ENCODE data around the gene ESRRA. TPM values are rescaled to one million over a fixed set of nuclear protein-coding genes. Genes with fewer than 3 reads are reported as not detected.

Gene ESRRA
- total RNA-seq, 1 donor from 2014 or later, result 28.1 TPM

GRCh38 chr11:64275841-64276240, 29.5 kb upstream of the ESRRA start:
- Mint-ChIP-seq H3K36me3 (ENCODE audit: insufficient read depth) (peaks cover 7% of the 10 kb centered on the region), H3K4me1 (ENCODE audit: low read depth) (peaks cover 4% of the 10 kb centered on the region), H3K4me3 (ENCODE audit: low read depth) (no peak overlapping the region), H3K27ac (no peak overlapping the region), H3K9me3 (ENCODE audit: low read depth) (no peaks in the 10 kb centered on the region), H3K27me3 (no peaks in the 10 kb centered on the region)
- no peak for TF ChIP-seq CTCF (IDR thresholded peaks at IDR 0.05; ENCODE audit: unreplicated experiment)
- no peak for DNase-seq (ENCODE audit: low spot score, unreplicated experiment)

- Mint-ChIP-seq H3K4me3 (ENCODE audit: low read depth) (no peak overlapping the region), H3K36me3 (ENCODE audit: insufficient read depth) (peaks cover 7% of the 10 kb centered on the region)
- no peak for DNase-seq (ENCODE audit: low spot score, unreplicated experiment)
These were observed 28.5 kb upstream of the ESRRA start for GRCh38 chr11:64276653-64277431.

GRCh38 chr11:64278576-64279190, 26.6 kb upstream of the ESRRA start:
- no peak for TF ChIP-seq CTCF (IDR thresholded peaks at IDR 0.05; ENCODE audit: unreplicated experiment)
- Mint-ChIP-seq H3K36me3 (ENCODE audit: insufficient read depth) (peaks cover 7% of the 10 kb centered on the region), H3K27me3 (no peaks in the 10 kb centered on the region), H3K4me1 (ENCODE audit: low read depth) (no peaks in the 10 kb centered on the region), H3K4me3 (ENCODE audit: low read depth) (no peak overlapping the region), H3K9me3 (ENCODE audit: low read depth) (no peaks in the 10 kb centered on the region), H3K27ac (no peak overlapping the region)
- DNase-seq (ENCODE audit: low spot score, unreplicated experiment), result no peak

More at GRCh38 chr11:64276653-64277431, 28.5 kb upstream of the ESRRA start:
- TF ChIP-seq CTCF (IDR thresholded peaks at IDR 0.05; ENCODE audit: unreplicated experiment), result no peak
- H3K9me3 Mint-ChIP-seq (ENCODE audit: low read depth), result no peaks in the 10 kb centered on the region
- H3K4me1 Mint-ChIP-seq (ENCODE audit: low read depth), result peaks cover 2% of the 10 kb centered on the region
- H3K27ac Mint-ChIP-seq, result no peak overlapping the region
- H3K27me3 Mint-ChIP-seq, result no peaks in the 10 kb centered on the region

- Mint-ChIP-seq H3K4me1 (ENCODE audit: low read depth) (peaks cover 7% of the 10 kb centered on the region), H3K36me3 (ENCODE audit: insufficient read depth) (peaks cover 7% of the 10 kb centered on the region), H3K9me3 (ENCODE audit: low read depth) (no peaks in the 10 kb centered on the region), H3K4me3 (ENCODE audit: low read depth) (no peak overlapping the region), H3K27ac (no peak overlapping the region), H3K27me3 (no peaks in the 10 kb centered on the region)
- no peak for TF ChIP-seq CTCF (IDR thresholded peaks at IDR 0.05; ENCODE audit: unreplicated experiment)
- no peak for DNase-seq (ENCODE audit: low spot score, unreplicated experiment)
These were observed 23.2 kb upstream of the ESRRA start for GRCh38 chr11:64281957-64282770.

- Mint-ChIP-seq H3K4me1 (ENCODE audit: low read depth) (peaks cover 7% of the 10 kb centered on the region), H3K27me3 (no peaks in the 10 kb centered on the region), H3K27ac (no peak overlapping the region), H3K36me3 (ENCODE audit: insufficient read depth) (peaks cover 7% of the 10 kb centered on the region), H3K9me3 (ENCODE audit: low read depth) (no peaks in the 10 kb centered on the region), H3K4me3 (ENCODE audit: low read depth) (peak overlapping the region; percentile 80)
- no peak for DNase-seq (ENCODE audit: low spot score, unreplicated experiment)
- TF ChIP-seq CTCF (IDR thresholded peaks at IDR 0.05; ENCODE audit: unreplicated experiment), result no peak
These were observed 22.2 kb upstream of the ESRRA start for GRCh38 chr11:64283092-64283491.
